WTC11 (cell line): ENCODE data around the gene SENP1.

ENCODE experiments used
- NR2C2 ChIP-seq: sonication (generic); formaldehyde crosslinking; IDR thresholded peaks from 2 replicates; pipeline ENCODE4 v1.8.0; 2022; ENCODE audit warnings: mild to moderate bottlenecking, missing genetic modification reagents
- TCF7 ChIP-seq: sonication (generic); formaldehyde crosslinking; IDR thresholded peaks from 2 replicates; pipeline ENCODE4 v1.8.0; 2022; ENCODE audit warnings: mild to moderate bottlenecking, low read depth, missing genetic modification reagents, moderate library complexity
- TF ChIP-seq, protein P1 (sequence below): fragments of 200-600 bp; IDR thresholded peaks from 2 replicates; pipeline ENCODE4 v1.8.0; 2022; ENCODE audit warnings: antibody characterized with exemption
- TF ChIP-seq, protein P2 (sequence below): sonication (generic); formaldehyde crosslinking; IDR thresholded peaks from 2 replicates; pipeline ENCODE4 v1.8.0; 2022; ENCODE audit warnings: mild to moderate bottlenecking, missing genetic modification reagents
- TF ChIP-seq, protein P3 (sequence below): sonication (generic); formaldehyde crosslinking; IDR thresholded peaks from 2 replicates; pipeline ENCODE4 v1.8.1; 2022; ENCODE audit warnings: mild to moderate bottlenecking, moderate library complexity, missing genetic modification reagents

DNA sequence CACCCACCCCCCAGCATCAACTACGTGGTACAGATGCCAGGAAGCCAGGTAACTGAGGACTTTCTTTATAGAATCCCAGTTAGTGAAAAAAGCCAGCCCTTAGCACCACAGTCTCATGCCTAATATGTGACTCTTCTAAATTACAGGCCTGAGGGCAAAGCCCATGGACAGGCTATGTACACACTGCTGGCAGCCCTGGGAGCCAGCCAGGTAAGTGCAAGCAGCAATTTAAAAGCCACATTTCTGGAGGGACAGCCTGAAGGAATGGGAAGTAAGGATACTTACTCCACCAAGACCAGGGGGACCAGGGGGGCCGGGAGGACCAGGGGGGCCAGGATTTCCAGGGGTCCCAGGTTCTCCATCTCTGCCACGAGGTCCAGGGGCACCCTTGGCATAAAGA is 108.6 kb downstream of the SENP1 start:
- TF ChIP-seq, protein P1, sequence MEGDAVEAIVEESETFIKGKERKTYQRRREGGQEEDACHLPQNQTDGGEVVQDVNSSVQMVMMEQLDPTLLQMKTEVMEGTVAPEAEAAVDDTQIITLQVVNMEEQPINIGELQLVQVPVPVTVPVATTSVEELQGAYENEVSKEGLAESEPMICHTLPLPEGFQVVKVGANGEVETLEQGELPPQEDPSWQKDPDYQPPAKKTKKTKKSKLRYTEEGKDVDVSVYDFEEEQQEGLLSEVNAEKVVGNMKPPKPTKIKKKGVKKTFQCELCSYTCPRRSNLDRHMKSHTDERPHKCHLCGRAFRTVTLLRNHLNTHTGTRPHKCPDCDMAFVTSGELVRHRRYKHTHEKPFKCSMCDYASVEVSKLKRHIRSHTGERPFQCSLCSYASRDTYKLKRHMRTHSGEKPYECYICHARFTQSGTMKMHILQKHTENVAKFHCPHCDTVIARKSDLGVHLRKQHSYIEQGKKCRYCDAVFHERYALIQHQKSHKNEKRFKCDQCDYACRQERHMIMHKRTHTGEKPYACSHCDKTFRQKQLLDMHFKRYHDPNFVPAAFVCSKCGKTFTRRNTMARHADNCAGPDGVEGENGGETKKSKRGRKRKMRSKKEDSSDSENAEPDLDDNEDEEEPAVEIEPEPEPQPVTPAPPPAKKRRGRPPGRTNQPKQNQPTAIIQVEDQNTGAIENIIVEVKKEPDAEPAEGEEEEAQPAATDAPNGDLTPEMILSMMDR: no peak
- TF ChIP-seq, protein P2, sequence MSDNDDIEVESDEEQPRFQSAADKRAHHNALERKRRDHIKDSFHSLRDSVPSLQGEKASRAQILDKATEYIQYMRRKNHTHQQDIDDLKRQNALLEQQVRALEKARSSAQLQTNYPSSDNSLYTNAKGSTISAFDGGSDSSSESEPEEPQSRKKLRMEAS: no peak
- no peak for TF ChIP-seq NR2C2 (CRISPR knock-in tag)
- TF ChIP-seq TCF7 (CRISPR knock-in tag): no peak
- TF ChIP-seq, protein P3, sequence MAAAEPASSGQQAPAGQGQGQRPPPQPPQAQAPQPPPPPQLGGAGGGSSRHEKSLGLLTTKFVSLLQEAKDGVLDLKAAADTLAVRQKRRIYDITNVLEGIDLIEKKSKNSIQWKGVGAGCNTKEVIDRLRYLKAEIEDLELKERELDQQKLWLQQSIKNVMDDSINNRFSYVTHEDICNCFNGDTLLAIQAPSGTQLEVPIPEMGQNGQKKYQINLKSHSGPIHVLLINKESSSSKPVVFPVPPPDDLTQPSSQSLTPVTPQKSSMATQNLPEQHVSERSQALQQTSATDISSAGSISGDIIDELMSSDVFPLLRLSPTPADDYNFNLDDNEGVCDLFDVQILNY (CRISPR knock-in tag): no peak
